ENCODE results near the gene ZDHHC8. TPM values are rescaled to one million over a fixed set of nuclear protein-coding genes. Genes with fewer than 3 reads are reported as not detected.

The ZDHHC8 gene
- total RNA-seq, 2 experiments from 2014 or later: 26.4 to 31.3 TPM

GRCh38 chr22:20111689-20112622 lies 19.6 kb upstream of the ZDHHC8 start:
- DNase-seq: no peak
- Mint-ChIP-seq H3K36me3 (ENCODE audit: low read depth) (peaks cover 23% of the 10 kb centered on the region), H3K27me3 (ENCODE audit: low read depth) (no peaks in the 10 kb centered on the region), H3K4me3 (no peak overlapping the region), H3K27ac (peak overlapping the region; percentile 87), H3K4me1 (ENCODE audit: low read depth) (peaks cover 30% of the 10 kb centered on the region), H3K9me3 (no peaks in the 10 kb centered on the region)
- CTCF ChIA-PET: interaction anchor here (0.6 to 1.7 kb wide), 5 partner anchors 10 to 33 kb away, joined by 3 to 7 read pairs (median 4); no protein-coding TSS in a partner anchor
- intact Hi-C loops (cut with micrococcal nuclease): loop anchor here (10.0 kb wide), 1 partner anchor 257 kb away; the partner anchor contains the start of genes GNB1L and RTL10

- H3K27ac Mint-ChIP-seq: peak overlapping the region; percentile 41
These were observed 18.7 kb upstream of the ZDHHC8 start for GRCh38 chr22:20112623-20113511.

GRCh38 chr22:20113551-20114310 lies 17.9 kb upstream of the ZDHHC8 start:
- H3K4me3 Mint-ChIP-seq: no peak overlapping the region
- H3K4me1 Mint-ChIP-seq (ENCODE audit: low read depth): peaks cover 33% of the 10 kb centered on the region
- DNase-seq: no peak
- H3K36me3 Mint-ChIP-seq (ENCODE audit: low read depth): peaks cover 27% of the 10 kb centered on the region
- intact Hi-C loops (cut with micrococcal nuclease): loop anchor here (10.0 kb wide), 1 partner anchor 259 kb away; the partner anchor contains the start of genes GNB1L and RTL10
- CTCF ChIA-PET: no interaction called here
- no peaks in the 10 kb centered on the region for H3K9me3 Mint-ChIP-seq
- no peaks in the 10 kb centered on the region for H3K27me3 Mint-ChIP-seq (ENCODE audit: low read depth)
- H3K27ac Mint-ChIP-seq: peak overlapping the region; percentile 36

More at GRCh38 chr22:20112623-20113511, 18.7 kb upstream of the ZDHHC8 start:
- intact Hi-C loops (cut with micrococcal nuclease): loop anchor here (10.0 kb wide), 1 partner anchor 258 kb away; the partner anchor contains the start of genes GNB1L and RTL10
- peaks cover 30% of the 10 kb centered on the region for H3K4me1 Mint-ChIP-seq (ENCODE audit: low read depth)
- no peak for DNase-seq
- peaks cover 22% of the 10 kb centered on the region for H3K36me3 Mint-ChIP-seq (ENCODE audit: low read depth)
- H3K4me3 Mint-ChIP-seq: no peak overlapping the region
- H3K27me3 Mint-ChIP-seq (ENCODE audit: low read depth): no peaks in the 10 kb centered on the region
- no peaks in the 10 kb centered on the region for H3K9me3 Mint-ChIP-seq
- CTCF ChIA-PET: no interaction called here

GRCh38 chr22:20114506-20115475 lies 16.8 kb upstream of the ZDHHC8 start:
- intact Hi-C loops (cut with micrococcal nuclease): loop anchor here (5.0 to 10.0 kb wide), 3 partner anchors 260 to 682 kb away; partner anchors contain the start of genes GNB1L, HIRA, KLHL22 and MRPL40
- peaks cover 33% of the 10 kb centered on the region for H3K36me3 Mint-ChIP-seq (ENCODE audit: low read depth)
- H3K9me3 Mint-ChIP-seq: no peaks in the 10 kb centered on the region
- CTCF ChIA-PET: interaction anchor here (1.1 kb wide), 1 partner anchor 14 kb away, joined by 3 read pairs; no protein-coding TSS in a partner anchor
- no peak for DNase-seq
- H3K4me3 Mint-ChIP-seq: peak overlapping the region; percentile 63
- peak overlapping the region; percentile 76 for H3K27ac Mint-ChIP-seq
- peaks cover 42% of the 10 kb centered on the region for H3K4me1 Mint-ChIP-seq (ENCODE audit: low read depth)
- H3K27me3 Mint-ChIP-seq (ENCODE audit: low read depth): no peaks in the 10 kb centered on the region

GRCh38 chr22:20115691-20116375 lies 15.8 kb upstream of the ZDHHC8 start, which contains the start of gene RANBP1:
TSS of gene RANBP1 (plus strand) at chr22:20116104. CDS start at chr22:20116185, 81 bp downstream.
- CTCF ChIA-PET: interaction anchor here (1.1 to 1.9 kb wide), 2 partner anchors 13 to 14 kb away, joined by 3 to 5 read pairs; no protein-coding TSS in a partner anchor
- peaks cover 49% of the 10 kb centered on the region for H3K4me1 Mint-ChIP-seq (ENCODE audit: low read depth)

GRCh38 chr22:20116376-20116950 lies 15.1 kb upstream of the ZDHHC8 start:
- no peak for DNase-seq
- peak overlapping the region; percentile 91 for H3K4me3 Mint-ChIP-seq
- intact Hi-C loops (cut with micrococcal nuclease): loop anchor here (2.0 to 10.0 kb wide), 5 partner anchors 14 to 684 kb away; partner anchors contain the start of genes GNB1L, HIRA, KLHL22 and MRPL40
- peaks cover 39% of the 10 kb centered on the region for H3K36me3 Mint-ChIP-seq (ENCODE audit: low read depth)
- CTCF ChIA-PET: interaction anchor here (0.9 to 1.9 kb wide), 2 partner anchors 13 to 15 kb away, joined by 3 to 5 read pairs; no protein-coding TSS in a partner anchor
- no peaks in the 10 kb centered on the region for H3K9me3 Mint-ChIP-seq
- H3K27ac Mint-ChIP-seq: peak overlapping the region; percentile 91
- peaks cover 49% of the 10 kb centered on the region for H3K4me1 Mint-ChIP-seq (ENCODE audit: low read depth)
- H3K27me3 Mint-ChIP-seq (ENCODE audit: low read depth): no peaks in the 10 kb centered on the region

More at GRCh38 chr22:20115691-20116375, 15.8 kb upstream of the ZDHHC8 start, which contains the start of gene RANBP1:
- H3K27ac Mint-ChIP-seq: peak within 1 kb of the TSS; percentile 91
- no peaks in the 10 kb centered on the region for H3K9me3 Mint-ChIP-seq
- H3K27me3 Mint-ChIP-seq (ENCODE audit: low read depth): no peaks in the 10 kb centered on the region
- H3K36me3 Mint-ChIP-seq (ENCODE audit: low read depth): peaks cover 40% of the 10 kb centered on the region
- H3K4me3 Mint-ChIP-seq: peak within 1 kb of the TSS; percentile 91
- DNase-seq: no peak
- intact Hi-C loops (cut with micrococcal nuclease): loop anchor here (2.0 to 10.0 kb wide), 5 partner anchors 15 to 684 kb away; partner anchors contain the start of genes GNB1L, HIRA, KLHL22 and MRPL40

- Mint-ChIP-seq H3K9me3 (no peaks in the 10 kb centered on the region), H3K36me3 (ENCODE audit: low read depth) (peaks cover 41% of the 10 kb centered on the region), H3K4me1 (ENCODE audit: low read depth) (peaks cover 49% of the 10 kb centered on the region), H3K27me3 (ENCODE audit: low read depth) (no peaks in the 10 kb centered on the region), H3K4me3 (peak within 1 kb of the TSS; percentile 91), H3K27ac (peak within 1 kb of the TSS; percentile 94)
- peak; percentile 98 for DNase-seq
- CTCF ChIA-PET: interaction anchor here (0.9 to 1.9 kb wide), 2 partner anchors 12 to 16 kb away, joined by 3 to 5 read pairs; no protein-coding TSS in a partner anchor
- intact Hi-C loops (cut with micrococcal nuclease): loop anchor here (1.0 to 10.0 kb wide), 10 partner anchors 14 to 685 kb away; partner anchors contain the start of genes ARVCF, DGCR8, GNB1L and HIRA
These were observed 14.5 kb upstream of the ZDHHC8 start, which contains the start of gene TRMT2A for GRCh38 chr22:20116951-20117632. TSS of gene TRMT2A (minus strand) at chr22:20117226. CDS start at chr22:20116906, 320 bp downstream.

- H3K9me3 Mint-ChIP-seq: no peaks in the 10 kb centered on the region
- CTCF ChIA-PET: interaction anchor here (0.5 to 1.9 kb wide), 4 partner anchors 12 to 49 kb away, joined by 3 to 5 read pairs (median 4); no protein-coding TSS in a partner anchor
- peak; percentile 93 for DNase-seq
- no peaks in the 10 kb centered on the region for H3K27me3 Mint-ChIP-seq (ENCODE audit: low read depth)
- peaks cover 46% of the 10 kb centered on the region for H3K36me3 Mint-ChIP-seq (ENCODE audit: low read depth)
- intact Hi-C loops (cut with micrococcal nuclease): loop anchor here (1.0 to 10.0 kb wide), 11 partner anchors 13 to 685 kb away; partner anchors contain the start of genes ARVCF, DGCR8, GNB1L and HIRA
- H3K4me1 Mint-ChIP-seq (ENCODE audit: low read depth): peaks cover 53% of the 10 kb centered on the region
- peak overlapping the region; percentile 94 for H3K27ac Mint-ChIP-seq
- H3K4me3 Mint-ChIP-seq: peak overlapping the region; percentile 90
These were observed 13.8 kb upstream of the ZDHHC8 start for GRCh38 chr22:20117633-20118299.
